GM04503 (cell line): ENCODE results near the gene TPBG.

Experiments
- DNase-seq: peaks from one replicate; pipeline ENCODE4 v3.0.0-alpha.2; 2012; ENCODE audit warnings: low read depth

TPBG gene, protein sequence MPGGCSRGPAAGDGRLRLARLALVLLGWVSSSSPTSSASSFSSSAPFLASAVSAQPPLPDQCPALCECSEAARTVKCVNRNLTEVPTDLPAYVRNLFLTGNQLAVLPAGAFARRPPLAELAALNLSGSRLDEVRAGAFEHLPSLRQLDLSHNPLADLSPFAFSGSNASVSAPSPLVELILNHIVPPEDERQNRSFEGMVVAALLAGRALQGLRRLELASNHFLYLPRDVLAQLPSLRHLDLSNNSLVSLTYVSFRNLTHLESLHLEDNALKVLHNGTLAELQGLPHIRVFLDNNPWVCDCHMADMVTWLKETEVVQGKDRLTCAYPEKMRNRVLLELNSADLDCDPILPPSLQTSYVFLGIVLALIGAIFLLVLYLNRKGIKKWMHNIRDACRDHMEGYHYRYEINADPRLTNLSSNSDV

DNA sequence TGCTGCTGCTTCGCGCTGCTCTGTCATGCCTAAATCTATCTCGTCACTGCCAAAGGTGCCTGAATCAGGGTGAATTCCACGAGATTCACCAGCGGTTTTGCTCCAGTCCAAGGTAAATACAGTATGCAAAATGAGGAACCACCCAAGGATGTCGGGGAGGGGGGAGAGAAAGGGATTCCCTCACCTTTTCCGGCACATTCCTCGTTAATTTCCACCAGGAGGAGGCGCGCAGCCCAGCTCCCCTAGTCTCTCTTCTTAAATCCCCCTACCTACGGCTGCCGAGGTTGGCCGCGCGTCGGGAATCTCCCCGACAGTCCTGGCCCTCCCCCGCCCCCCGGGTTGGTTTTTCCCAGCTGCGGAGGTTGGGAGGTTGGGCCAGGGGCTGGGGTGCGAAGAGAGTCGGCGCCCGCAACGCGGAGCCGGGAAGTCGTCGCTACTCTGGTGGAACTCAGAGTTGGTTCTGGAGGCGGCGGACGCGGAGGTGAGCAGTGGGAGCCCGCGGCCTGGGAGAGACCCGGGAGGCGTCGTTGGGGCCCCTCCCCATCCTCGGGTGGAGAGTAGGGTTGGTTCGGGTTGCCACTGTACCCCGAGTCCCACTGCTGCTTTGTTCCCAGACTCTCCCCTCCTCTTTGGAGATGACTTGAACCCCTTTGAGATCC, at the start of gene TPBG:
Gene TPBG (plus strand): TSS at position 390 of the 659 bp plus-strand sequence. CDS start 1,145 bp downstream, outside the sequence.
- DNase-seq: no peak

- no peak for DNase-seq
These were observed 41.2 kb upstream of the TPBG start for GRCh38 chr6:82322386-82322785.

GRCh38 chr6:82329766-82330165, 33.9 kb upstream of the TPBG start:
- no peak for DNase-seq

DNA sequence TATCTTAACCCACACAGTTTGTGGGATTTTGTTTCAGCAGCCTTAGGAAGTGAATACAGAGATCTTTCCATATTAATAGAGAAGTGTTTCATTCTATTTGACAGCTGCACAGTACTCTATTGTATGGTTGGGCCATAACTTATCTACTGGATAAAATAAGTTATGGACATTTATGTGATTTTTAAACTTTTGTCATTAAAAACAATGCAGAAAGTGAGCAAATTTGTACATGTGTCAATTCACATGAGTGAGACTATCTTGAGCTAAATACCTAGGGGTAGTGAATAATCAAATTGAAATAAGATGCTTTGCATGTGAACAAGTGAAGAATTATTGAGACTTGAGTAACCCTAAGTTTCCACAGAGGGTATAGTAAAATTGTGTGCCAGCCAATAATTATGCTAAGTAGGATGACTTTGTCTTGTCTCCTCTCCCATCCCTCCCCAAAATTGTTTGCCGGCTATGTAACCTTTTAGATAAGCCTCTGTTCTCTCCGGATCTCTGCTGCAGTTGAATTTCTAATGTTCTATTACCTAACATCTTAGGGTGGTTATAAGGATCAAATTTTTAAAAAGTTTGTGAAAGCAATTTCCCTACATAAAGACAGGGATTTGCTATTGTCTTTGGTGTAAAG, 33.3 kb upstream of the TPBG start:
- DNase-seq: no peak

DNA sequence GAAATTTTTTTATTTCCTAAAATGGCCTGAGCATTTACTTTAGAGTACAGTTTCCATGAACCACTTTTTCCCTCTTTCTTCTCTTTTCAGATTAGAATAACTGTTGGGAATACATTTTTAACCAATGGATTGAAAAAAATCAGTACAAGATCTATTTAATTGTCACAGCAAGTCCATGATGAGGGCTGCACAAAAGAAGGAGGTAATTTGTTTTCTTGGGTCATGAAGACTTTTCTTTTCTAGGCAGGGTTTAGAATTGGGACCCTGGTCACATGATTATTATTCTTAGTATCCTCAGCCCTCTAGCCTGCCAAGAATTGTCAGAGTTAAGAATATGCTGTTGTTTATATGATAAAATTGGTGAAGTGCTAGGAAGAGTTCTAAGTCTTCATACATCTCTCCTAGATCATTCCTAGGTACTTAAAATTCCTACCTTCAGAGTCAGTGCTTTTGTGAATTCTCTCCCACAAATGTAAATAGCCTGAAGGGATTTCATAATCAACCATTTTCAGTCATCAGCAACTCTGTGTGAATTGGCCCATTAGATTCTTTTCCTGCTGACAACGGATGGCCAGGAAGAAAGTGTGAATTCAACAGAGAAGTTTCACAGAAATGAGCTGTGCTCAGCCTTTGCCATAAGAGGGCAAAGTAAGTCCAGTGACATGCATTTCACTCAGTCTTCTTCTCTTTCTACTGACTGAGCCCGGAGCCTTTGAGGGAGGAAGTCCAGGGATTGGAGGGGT, 32.4 kb upstream of the TPBG start:
- DNase-seq: peak; percentile 59

DNA sequence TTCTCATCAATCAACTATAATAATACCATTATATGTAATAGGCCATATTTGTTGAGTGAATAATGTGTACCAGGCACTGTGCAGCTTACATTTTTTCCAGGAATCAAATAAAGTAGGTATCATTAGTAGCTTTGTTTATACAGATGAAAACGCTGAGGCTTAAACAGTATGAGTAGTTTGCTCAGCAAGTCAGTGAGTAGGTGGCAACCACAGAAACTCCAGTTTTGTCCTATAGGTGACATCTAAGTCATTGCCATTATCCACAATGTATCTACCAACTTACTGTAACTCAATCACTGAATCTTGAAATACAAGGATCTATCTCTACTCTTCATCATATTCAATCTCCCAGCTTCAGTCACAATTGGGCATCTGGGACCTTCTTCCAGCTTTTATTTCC, 29.8 kb upstream of the TPBG start:
- DNase-seq: no peak

DNA sequence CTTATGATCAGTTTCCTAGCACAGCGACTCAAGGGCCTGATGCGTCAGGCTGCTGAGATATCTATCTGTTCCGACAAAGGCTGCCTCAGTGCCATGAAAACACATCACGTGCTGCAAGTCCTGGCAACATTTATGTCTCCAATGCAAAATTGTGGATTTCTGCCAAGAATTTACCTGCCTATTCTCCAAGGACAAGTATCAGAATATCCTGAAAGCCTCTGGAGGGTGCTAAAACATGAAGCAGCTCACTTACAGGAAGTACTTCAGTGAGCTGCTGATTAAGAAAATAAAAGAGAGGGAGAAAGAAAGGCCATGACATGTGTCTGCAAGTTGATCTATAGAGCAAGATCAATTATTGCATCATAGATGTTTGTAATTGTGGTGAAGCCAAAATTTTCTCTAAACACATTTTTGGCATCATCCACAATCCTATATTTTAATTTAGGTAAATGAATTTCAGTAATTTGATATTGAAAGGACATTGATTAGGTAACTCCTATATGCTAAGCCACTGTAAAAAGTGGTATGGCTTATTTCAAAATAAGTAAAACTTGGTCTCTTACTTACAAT, 25.8 kb upstream of the TPBG start:
- no peak for DNase-seq

- DNase-seq: no peak
These were observed 15.5 kb upstream of the TPBG start for GRCh38 chr6:82348130-82348529.

- DNase-seq: no peak
These were observed 9.8 kb upstream of the TPBG start for GRCh38 chr6:82353848-82354247.

- DNase-seq: no peak
These were observed 3.1 kb upstream of the TPBG start for GRCh38 chr6:82360552-82360951.

DNA sequence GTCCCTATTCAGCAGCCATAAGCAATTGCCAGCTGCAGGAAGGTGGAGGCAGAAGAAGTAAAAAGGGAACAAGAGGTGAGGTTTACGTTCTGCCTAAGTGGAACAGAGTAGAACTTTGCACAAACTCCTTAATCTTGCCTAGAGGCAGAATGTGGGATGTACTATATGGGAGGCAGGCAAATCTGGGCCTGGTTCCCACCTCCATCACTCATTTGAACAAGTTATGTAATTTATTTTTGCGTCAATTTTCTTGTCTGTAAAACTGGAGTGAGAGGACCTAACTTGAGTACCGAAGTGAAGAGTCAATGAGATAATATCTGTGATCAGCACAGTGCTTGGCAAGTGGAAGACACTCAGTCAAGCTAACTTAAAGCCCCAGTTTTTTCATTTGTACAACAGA, 2.0 kb upstream of the TPBG start:
- DNase-seq: no peak

GRCh38 chr6:82362144-82362543, 1.5 kb upstream of the TPBG start:
- no peak for DNase-seq

GRCh38 chr6:82362878-82363427, 664 bp upstream of the TPBG start:
- DNase-seq: peak; percentile 86

- no peak for DNase-seq
These were observed 734 bp downstream of the TPBG start for GRCh38 chr6:82364087-82365015.

DNA sequence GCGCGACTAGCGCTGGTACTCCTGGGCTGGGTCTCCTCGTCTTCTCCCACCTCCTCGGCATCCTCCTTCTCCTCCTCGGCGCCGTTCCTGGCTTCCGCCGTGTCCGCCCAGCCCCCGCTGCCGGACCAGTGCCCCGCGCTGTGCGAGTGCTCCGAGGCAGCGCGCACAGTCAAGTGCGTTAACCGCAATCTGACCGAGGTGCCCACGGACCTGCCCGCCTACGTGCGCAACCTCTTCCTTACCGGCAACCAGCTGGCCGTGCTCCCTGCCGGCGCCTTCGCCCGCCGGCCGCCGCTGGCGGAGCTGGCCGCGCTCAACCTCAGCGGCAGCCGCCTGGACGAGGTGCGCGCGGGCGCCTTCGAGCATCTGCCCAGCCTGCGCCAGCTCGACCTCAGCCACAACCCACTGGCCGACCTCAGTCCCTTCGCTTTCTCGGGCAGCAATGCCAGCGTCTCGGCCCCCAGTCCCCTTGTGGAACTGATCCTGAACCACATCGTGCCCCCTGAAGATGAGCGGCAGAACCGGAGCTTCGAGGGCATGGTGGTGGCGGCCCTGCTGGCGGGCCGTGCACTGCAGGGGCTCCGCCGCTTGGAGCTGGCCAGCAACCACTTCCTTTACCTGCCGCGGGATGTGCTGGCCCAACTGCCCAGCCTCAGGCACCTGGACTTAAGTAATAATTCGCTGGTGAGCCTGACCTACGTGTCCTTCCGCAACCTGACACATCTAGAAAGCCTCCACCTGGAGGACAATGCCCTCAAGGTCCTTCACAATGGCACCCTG, 1.6 kb downstream of the TPBG start:
- no peak for DNase-seq

DNA sequence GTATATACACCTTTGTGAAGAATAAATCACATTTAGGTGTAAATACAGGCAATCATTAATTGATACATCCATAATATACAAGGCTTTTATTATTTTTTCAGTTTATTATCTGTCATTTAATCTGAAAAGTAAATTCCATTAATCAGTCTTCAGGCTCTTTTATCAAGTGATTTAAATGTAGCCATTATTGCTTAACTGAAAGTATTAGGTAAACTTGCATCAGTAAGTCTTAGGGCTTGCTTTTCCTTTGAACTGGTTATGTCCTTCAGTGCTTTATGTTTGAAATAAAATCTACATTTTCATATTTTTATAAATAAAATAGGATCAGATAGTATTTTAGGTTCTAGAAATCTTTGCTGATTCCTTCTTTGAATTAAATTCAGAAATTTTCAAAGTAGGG, 4.1 kb downstream of the TPBG start:
- DNase-seq: no peak

GRCh38 chr6:82370788-82371187, 7.2 kb downstream of the TPBG start:
- no peak for DNase-seq

DNA sequence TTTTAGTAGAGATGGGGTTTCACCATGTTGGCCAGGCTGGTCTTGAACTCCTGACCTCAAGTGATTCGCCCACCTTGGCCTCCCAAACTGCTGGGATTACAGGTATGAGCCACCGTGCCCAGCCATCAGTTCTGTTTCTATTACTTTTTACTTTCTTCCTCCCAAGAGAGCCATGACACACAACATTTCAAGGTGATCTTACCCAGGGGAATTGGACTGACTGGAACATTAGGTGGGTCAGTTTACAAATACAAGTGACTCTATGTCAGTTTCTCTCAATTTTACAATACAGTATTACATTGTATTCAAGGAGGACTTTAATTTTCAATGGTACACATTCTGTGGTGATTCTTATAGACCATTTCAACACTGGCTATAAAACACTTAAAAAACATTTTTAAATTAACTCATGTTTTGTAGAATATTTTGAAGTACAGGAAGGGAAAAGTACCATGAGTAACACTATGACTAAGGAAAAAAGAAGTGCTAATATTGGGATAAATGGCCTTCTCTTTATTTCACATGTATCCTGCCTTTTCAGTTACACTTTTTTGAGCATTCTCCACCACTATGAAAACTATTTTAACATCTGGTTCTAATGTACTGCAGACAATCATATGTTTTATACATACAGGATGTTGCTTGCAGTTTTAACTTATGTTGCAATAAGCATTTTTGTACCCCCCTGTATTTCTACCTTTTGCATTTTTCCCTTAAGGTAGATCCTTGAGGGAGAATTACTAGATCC, 8.4 kb downstream of the TPBG start:
- no peak for DNase-seq

- DNase-seq: no peak
These were observed 9.0 kb downstream of the TPBG start for GRCh38 chr6:82372656-82373055.
